WTC11 (cell line): ENCODE data around the gene FOXK1. TPM values are rescaled to one million over a fixed set of nuclear protein-coding genes. Genes with fewer than 3 reads are reported as not detected.
"Not testable (repeated sequence)": the region's sequence is repeated elsewhere in the genome, so short reads cannot be mapped to it uniquely, and the experiment has no call there.

ENCODE experiments used
- ATAC-seq: fragments of 200-7000 bp; cut with Tn5 transposase; 2 replicates; pipeline ENCODE4 v1.10.0; 2021; ENCODE audit warnings: mild to moderate bottlenecking, moderate library complexity
- CTCF ChIA-PET: fragments of 300-600 bp; sonication (Branson Sonifier 250); formaldehyde crosslinking; loops from one replicate; lab custom pipeline; 2021; ENCODE audit warnings: antibody characterized with exemption; lab: Charles Lee
- POLR2A ChIA-PET: fragments of 350-600 bp; sonication (Branson Sonifier 250); formaldehyde crosslinking; loops from one replicate; lab custom pipeline; 2021; ENCODE audit warnings: antibody characterized with exemption; lab: Charles Lee
- DNase-seq: peaks from one replicate; pipeline ENCODE4 v3.0.0; 2021; ENCODE audit warnings: low spot score
- H3K27ac Mint-ChIP-seq: 2 replicates; pipeline ENCODE4 v1.8.0; 2021; ENCODE audit warnings: mixed read lengths
- H3K27me3 Mint-ChIP-seq: 2 replicates; pipeline ENCODE4 v1.8.0; 2021; ENCODE audit warnings: low read depth, mild to moderate bottlenecking, moderate library complexity, mixed read lengths
- H3K36me3 Mint-ChIP-seq: 2 replicates; pipeline ENCODE4 v1.8.0; 2021; ENCODE audit warnings: mixed read lengths
- H3K4me1 Mint-ChIP-seq: 2 replicates; pipeline ENCODE4 v1.8.0; 2022; ENCODE audit warnings: mixed read lengths
- H3K4me3 Mint-ChIP-seq: 2 replicates; pipeline ENCODE4 v1.8.0; 2021; ENCODE audit warnings: mild to moderate bottlenecking, moderate library complexity, mixed read lengths
- H3K9me3 Mint-ChIP-seq: 2 replicates; pipeline ENCODE4 v1.8.0; 2021; ENCODE audit warnings: mixed read lengths
- AFF4 ChIP-seq: sonication (generic); formaldehyde crosslinking; IDR thresholded peaks from 2 replicates; pipeline ENCODE4 v1.8.1; 2023; ENCODE audit warnings: mild to moderate bottlenecking, missing genetic modification reagents, borderline replicate concordance
- CBFB ChIP-seq: sonication (generic); formaldehyde crosslinking; IDR thresholded peaks from 2 replicates; pipeline ENCODE4 v1.8.1; 2022; ENCODE audit warnings: mild to moderate bottlenecking, low read depth, missing genetic modification reagents
- EMX1 ChIP-seq: fragments of 250-450 bp; sonication (Bioruptor Pico); IDR thresholded peaks from 2 replicates; pipeline ENCODE4 v1.8.0; 2021; ENCODE audit warnings: mild to moderate bottlenecking
- ERG ChIP-seq: fragments of 250-450 bp; sonication (Bioruptor Pico); IDR thresholded peaks from 2 replicates; pipeline ENCODE4 v1.8.0; 2021; ENCODE audit warnings: mild to moderate bottlenecking
- SMAD4 ChIP-seq: sonication (generic); formaldehyde crosslinking; IDR thresholded peaks from 2 replicates; pipeline ENCODE4 v1.8.0; 2022; ENCODE audit warnings: mild to moderate bottlenecking, missing genetic modification reagents
- SOX15 ChIP-seq: fragments of 250-450 bp; sonication (Bioruptor Pico); IDR thresholded peaks from 2 replicates; pipeline ENCODE4 v1.9.0; 2021; ENCODE audit warnings: mild to moderate bottlenecking
- TCF7 ChIP-seq: sonication (generic); formaldehyde crosslinking; IDR thresholded peaks from 2 replicates; pipeline ENCODE4 v1.8.0; 2022; ENCODE audit warnings: mild to moderate bottlenecking, low read depth, missing genetic modification reagents, moderate library complexity
- ZNF263 ChIP-seq: sonication (generic); formaldehyde crosslinking; IDR thresholded peaks from 2 replicates; pipeline ENCODE4 v1.8.1; 2022; ENCODE audit warnings: low read depth, mild to moderate bottlenecking, moderate library complexity, missing genetic modification reagents
- ZNF281 ChIP-seq: sonication (generic); formaldehyde crosslinking; IDR thresholded peaks from 2 replicates; pipeline ENCODE4 v1.8.0; 2023; ENCODE audit warnings: mild to moderate bottlenecking, missing genetic modification reagents
- ZNF425 ChIP-seq: fragments of 250-450 bp; sonication (Bioruptor Pico); conservative IDR thresholded peaks from 2 replicates; pipeline ENCODE4 v1.9.0; 2021; ENCODE audit warnings: mild to moderate bottlenecking
- total RNA-seq: library from RNA; stranded (reverse); gene quantifications from 3 replicates; pipeline ENCODE4 v1.2.3, GENCODE V29; 2021

The FOXK1 gene
- total RNA-seq, 1 experiment from 2014 or later: 21.9 TPM

- TF ChIP-seq AFF4 (CRISPR knock-in tag) (0 out of 2 replicates have a peak, but pooled peaks have one; percentile 22), CBFB (CRISPR knock-in tag) (peak; percentile 95)
Observed at GRCh38 chr7:4641667-4642467, 40.2 kb upstream of the FOXK1 start (continued).

GRCh38 chr7:4642468-4643203, 39.5 kb upstream of the FOXK1 start:
- peaks cover 3% of the 10 kb centered on the region; the same call in 1 of the 2 replicates for H3K36me3 Mint-ChIP-seq
- ChIA-PET POLR2A (interaction anchor here (1.2 kb wide), 1 partner anchor 65 kb away, joined by 9 read pairs; no protein-coding TSS in a partner anchor), CTCF (interaction anchor here (1.9 to 2.1 kb wide), 2 partner anchors 11 to 39 kb away, joined by 8 to 11 read pairs; partner anchors contain the start of gene FOXK1)
- ATAC-seq: no peak
- H3K4me3 Mint-ChIP-seq: peak overlapping the region; percentile 73
- peaks cover 2% of the 10 kb centered on the region; the same call in 1 of the 2 replicates for H3K4me1 Mint-ChIP-seq
- H3K27ac Mint-ChIP-seq: no peak overlapping the region
- TF ChIP-seq ERG (CRISPR knock-in tag): no peak
- TF ChIP-seq SOX15 (CRISPR knock-in tag): no peak
- no peak for TF ChIP-seq SMAD4 (CRISPR knock-in tag)
- TF ChIP-seq EMX1 (CRISPR knock-in tag): no peak
- no peak for TF ChIP-seq ZNF425 (CRISPR knock-in tag)
- TF ChIP-seq ZNF263 (CRISPR knock-in tag): no peak
- TF ChIP-seq ZNF281: no peak
- TF ChIP-seq TCF7 (CRISPR knock-in tag): no peak
- peaks cover 39% of the 10 kb centered on the region for H3K27me3 Mint-ChIP-seq
- no peak for DNase-seq
- H3K9me3 Mint-ChIP-seq: peaks cover 11% of the 10 kb centered on the region

GRCh38 chr7:4643204-4643471, 39.0 kb upstream of the FOXK1 start:
- Mint-ChIP-seq H3K9me3 (peaks cover 11% of the 10 kb centered on the region), H3K27me3 (peaks cover 36% of the 10 kb centered on the region)
- DNase-seq, H3K27ac Mint-ChIP-seq, H3K36me3 Mint-ChIP-seq, H3K4me1 Mint-ChIP-seq, H3K4me3 Mint-ChIP-seq, ATAC-seq, POLR2A ChIA-PET, CTCF ChIA-PET: not testable (repeated sequence)
